Fibroblast of skin of right quadriceps (primary cell): Measurements from ENCODE around the gene GABRG3.
"Not testable (repeated sequence)": the region's sequence is repeated elsewhere in the genome, so short reads cannot be mapped to it uniquely, and the experiment has no call there.

Experiments used
- DNase-seq: peaks from one replicate; pipeline ENCODE4 v3.0.0-alpha.2; 2013

The GABRG3 gene

GRCh38 chr15:27358751-27359434, 387.9 kb downstream of the GABRG3 start:
- peak; percentile 12 for DNase-seq

DNA sequence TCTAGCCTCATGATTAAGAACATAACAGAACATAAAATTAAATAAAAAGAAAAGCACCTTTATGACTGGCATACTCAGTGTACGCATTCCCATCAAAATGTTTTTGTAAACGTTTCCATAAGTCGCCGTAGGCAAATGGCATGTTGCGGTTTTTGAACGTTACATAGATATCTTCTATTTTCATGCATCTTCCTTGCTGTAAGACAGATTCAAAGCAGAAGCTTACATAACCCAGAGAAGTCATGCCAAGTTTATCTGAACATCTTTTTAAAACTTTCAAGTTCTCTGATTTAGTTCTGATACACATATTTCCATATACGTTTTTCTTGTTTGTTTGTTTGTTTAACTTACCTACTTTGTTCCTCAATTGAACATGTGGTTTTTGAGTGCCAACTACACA, 388.6 kb downstream of the GABRG3 start:
- DNase-seq = no peak

DNA sequence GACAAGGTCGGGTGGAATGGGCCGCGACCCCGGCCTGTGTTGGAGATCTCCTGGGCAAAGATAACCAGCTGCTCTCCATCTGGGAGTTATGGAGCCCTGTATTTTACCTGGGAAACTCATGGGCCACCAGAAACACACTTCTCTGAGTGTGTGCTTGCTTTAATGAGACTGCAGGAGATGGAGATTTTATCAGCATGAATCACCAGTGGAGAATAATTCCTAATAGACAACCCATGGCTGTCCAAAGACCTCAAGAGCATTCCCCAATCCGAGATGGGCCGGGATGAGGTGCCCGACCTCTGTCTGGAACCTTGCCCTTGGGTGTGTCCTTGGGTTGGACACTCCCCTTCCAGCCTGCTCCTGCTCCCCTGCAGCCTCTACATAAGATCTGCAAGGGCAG, 389.3 kb downstream of the GABRG3 start:
- no peak for DNase-seq

DNA sequence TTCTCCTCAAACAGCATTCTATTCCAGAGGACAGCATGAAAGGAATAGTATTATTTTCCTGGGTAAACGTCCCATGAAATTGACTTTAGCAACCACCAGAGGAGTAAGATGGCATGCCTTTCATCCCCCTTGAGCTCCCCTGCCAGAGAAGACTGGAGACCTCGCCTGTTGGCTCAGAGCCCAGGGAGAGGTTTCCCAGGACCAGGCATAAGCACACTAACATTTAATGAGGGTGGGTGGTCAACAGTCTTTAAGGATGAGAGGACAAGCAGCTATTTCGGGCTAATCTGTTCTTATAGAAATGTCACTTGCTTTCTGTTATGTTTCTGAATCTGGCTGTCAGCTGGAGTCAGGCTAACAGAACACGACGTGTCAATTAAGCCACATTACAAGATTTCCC, 390.5 kb downstream of the GABRG3 start:
- no peak for DNase-seq

DNA sequence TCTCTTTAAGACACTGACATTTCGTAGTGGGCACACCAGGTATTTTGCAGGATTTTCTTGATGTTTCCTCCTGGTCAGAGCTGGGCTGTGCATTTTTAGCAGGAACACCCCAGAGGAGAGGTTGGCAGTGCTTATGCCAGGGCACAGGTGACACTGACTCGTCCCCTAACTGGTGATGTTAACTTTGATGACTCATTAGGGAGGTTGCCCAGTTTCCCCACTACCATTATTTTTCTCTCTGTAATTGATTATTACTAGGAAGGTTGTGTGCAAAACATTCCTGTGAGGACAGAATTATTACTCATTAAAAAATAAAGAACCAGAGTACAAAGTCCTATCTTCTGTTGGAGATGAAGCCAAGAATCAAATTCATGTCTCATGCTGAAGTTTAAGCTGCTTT, 394.5 kb downstream of the GABRG3 start:
- DNase-seq = no peak

DNA sequence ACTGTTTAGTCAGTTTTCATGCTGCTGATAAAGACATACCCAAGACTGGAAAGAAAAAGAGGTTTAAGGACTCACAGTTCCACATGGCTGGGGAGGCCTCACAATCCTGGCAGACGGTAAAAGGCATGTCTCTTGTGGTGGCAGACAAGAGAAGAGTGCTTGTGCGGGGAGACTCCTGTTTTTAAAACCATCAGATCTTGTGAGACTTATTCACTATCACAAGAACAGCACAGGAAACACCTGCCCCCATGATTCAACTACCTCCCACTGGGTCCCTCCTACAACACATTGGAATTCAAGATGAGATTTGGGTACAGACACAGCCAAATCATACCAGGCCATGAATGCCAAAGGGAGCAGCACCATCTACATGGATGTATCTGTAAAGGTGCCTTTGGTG, 406.4 kb downstream of the GABRG3 start:
- not testable (repeated sequence) for DNase-seq

- DNase-seq = no peak
These were observed 411.5 kb downstream of the GABRG3 start for GRCh38 chr15:27382361-27383025.

- no peak for DNase-seq
These were observed 412.7 kb downstream of the GABRG3 start for GRCh38 chr15:27383726-27384125.

DNA sequence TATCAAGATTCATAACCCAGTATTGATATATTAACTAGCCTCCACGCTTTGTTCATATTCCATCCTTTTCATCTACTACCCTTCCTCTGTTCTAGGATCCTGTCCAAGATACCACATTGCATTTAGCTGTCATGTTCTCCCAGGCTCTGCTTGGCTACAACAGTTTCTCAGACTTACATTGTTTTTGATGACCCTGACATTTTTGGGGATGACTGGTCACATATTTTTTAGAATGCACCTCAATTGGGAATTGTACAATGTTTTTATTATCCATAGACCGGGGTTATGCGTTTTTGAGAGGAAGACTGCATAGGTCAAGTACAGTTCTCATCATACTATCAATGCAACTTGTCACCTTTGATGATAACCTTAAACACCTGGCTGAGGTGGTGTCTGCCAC, 421.2 kb downstream of the GABRG3 start:
- no peak for DNase-seq

- DNase-seq = no peak
These were observed 425.5 kb downstream of the GABRG3 start for GRCh38 chr15:27396521-27396920.

DNA sequence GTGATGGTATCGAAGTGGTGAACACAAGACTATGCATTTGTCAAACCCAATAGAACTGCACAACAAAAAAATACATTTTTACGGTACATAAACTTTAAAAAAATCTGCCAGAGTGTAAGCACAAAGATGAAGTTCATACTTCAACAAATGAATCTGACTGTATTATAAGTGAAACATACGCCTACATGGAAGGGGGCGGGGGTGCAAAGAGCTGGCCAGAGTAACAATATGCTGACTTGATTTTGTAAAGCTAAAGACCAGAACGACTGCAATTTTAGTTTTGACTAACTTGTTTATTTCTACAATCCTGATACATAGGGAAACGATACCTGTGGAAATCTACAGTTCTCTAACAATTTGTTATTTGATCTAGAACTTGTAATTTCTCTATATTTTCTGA, 426.0 kb downstream of the GABRG3 start:
- no peak for DNase-seq

GRCh38 chr15:27398631-27399161, 427.7 kb downstream of the GABRG3 start:
- no peak for DNase-seq

GRCh38 chr15:27399241-27399640, 428.3 kb downstream of the GABRG3 start:
- DNase-seq = no peak

GRCh38 chr15:27401471-27401870, 430.5 kb downstream of the GABRG3 start:
- DNase-seq = no peak

GRCh38 chr15:27408428-27408827, 437.4 kb downstream of the GABRG3 start:
- DNase-seq = no peak

- peak; percentile 34 for DNase-seq
These were observed 440.1 kb downstream of the GABRG3 start for GRCh38 chr15:27410996-27411605.

- no peak for DNase-seq
These were observed 441.4 kb downstream of the GABRG3 start for GRCh38 chr15:27412415-27412814.

DNA sequence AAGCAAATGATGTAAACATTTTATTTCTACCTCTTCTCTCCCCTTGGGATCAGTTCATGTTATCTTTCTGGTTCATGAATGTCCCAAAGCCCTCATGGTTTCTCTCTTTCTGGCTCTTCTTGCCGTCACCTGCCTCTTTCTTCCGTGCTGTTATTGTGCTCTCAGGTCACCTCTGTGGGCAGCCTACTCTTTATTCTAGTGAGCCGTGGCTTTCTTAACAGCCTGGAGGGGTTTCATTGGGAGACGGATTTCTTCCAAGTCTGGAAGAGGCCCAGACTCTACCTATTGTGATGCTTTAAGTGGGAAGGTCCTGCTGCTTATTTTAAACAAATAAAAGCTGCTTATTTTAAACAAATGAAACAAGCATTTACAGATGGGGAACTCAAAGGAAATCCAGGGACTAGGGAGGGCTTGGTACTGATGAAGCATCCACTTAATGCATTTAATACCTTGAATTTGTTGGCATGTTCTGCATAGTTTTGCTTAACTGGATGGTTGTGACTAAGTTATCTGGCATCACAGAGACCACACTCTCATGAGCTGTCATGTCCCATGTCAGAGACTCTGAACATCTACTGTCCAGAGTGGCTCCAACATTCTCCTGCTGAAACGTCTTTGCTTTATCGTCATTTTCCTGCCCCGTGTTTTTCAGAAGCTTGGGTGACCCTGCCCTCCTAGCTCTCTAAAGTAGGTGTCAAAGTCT, 443.3 kb downstream of the GABRG3 start:
- peak; percentile 68 for DNase-seq

GRCh38 chr15:27418726-27419125, 447.7 kb downstream of the GABRG3 start:
- DNase-seq = peak; percentile 39

DNA sequence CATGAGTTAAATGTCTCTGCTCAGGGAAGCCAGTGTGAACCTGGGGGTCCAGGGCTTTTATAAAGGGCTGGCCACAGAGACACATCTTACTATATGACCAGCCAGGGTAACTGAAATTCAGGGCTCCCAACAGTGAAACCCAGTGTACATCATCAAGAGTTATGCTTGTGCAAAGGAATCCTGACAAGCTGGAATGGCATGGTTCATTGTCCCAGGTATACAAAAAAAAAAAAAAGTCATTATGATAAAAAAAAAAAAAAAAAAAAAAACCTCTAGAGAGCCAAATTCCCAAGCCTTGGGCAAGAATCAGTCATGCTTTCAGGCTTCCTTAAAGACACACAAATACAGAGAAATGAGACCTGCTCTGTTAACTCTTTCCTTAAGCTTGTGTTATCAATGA, 452.0 kb downstream of the GABRG3 start:
- DNase-seq = no peak

- peak; percentile 4 for DNase-seq
These were observed 455.8 kb downstream of the GABRG3 start for GRCh38 chr15:27426805-27427204.

GRCh38 chr15:27427276-27427675, 456.3 kb downstream of the GABRG3 start:
- DNase-seq = no peak

GRCh38 chr15:27428151-27428550, 457.2 kb downstream of the GABRG3 start:
- DNase-seq = no peak
